ENCODE results near the gene SRMS.

The SRMS gene

GRCh38 chr20:63577317-63577894 is 29.9 kb upstream of the SRMS start:
- DNase-seq (ENCODE audit: insufficient read length, low spot score) (no peak), FAIRE-seq (no peak)
- no peak for TF ChIP-seq CTCF (IDR thresholded peaks at IDR 0.05; ENCODE audit: insufficient read depth, missing control alignments)

GRCh38 chr20:63576311-63576710 is 28.8 kb upstream of the SRMS start:
- no peak for TF ChIP-seq CTCF (IDR thresholded peaks at IDR 0.05; ENCODE audit: insufficient read depth, missing control alignments)
- FAIRE-seq = no peak
- DNase-seq (ENCODE audit: insufficient read length, low spot score) = no peak

GRCh38 chr20:63574829-63575743 is 27.5 kb upstream of the SRMS start:
- no peak for TF ChIP-seq CTCF (IDR thresholded peaks at IDR 0.05; ENCODE audit: insufficient read depth, missing control alignments)
- FAIRE-seq = no peak
- no peak for DNase-seq (ENCODE audit: insufficient read length, low spot score)

GRCh38 chr20:63574156-63574828 is 26.7 kb upstream of the SRMS start, which contains the start of gene HELZ2:
Gene HELZ2 (minus strand): TSS chr20:63574239. CDS start chr20:63572385, 1,854 bp downstream.
- FAIRE-seq (no peak), DNase-seq (ENCODE audit: insufficient read length, low spot score) (peak; percentile 75)
- TF ChIP-seq CTCF (IDR thresholded peaks at IDR 0.05; ENCODE audit: insufficient read depth, missing control alignments) = no peak

- no peak for TF ChIP-seq CTCF (IDR thresholded peaks at IDR 0.05; ENCODE audit: insufficient read depth, missing control alignments)
- FAIRE-seq (no peak), DNase-seq (ENCODE audit: insufficient read length, low spot score) (no peak)
These were observed 26.1 kb upstream of the SRMS start for GRCh38 chr20:63573647-63574131.

GRCh38 chr20:63572788-63573646 is 25.5 kb upstream of the SRMS start:
- FAIRE-seq = no peak

More at GRCh38 chr20:63572788-63573646, 25.5 kb upstream of the SRMS start:
- TF ChIP-seq CTCF (IDR thresholded peaks at IDR 0.05; ENCODE audit: insufficient read depth, missing control alignments) = no peak
- DNase-seq (ENCODE audit: insufficient read length, low spot score) = no peak

Measured in D721Med (cell line).